ENCODE data around the gene PCK1. TPM values are rescaled to one million over a fixed set of nuclear protein-coding genes. Genes with fewer than 3 reads are reported as not detected.

Gene PCK1
- total RNA-seq, 1 experiment from 2014 or later, result 0.17 TPM

- ATAC-seq, result no peak
These were observed 38.4 kb upstream of the PCK1 start for GRCh38 chr20:57522380-57523140.

More at GRCh38 chr20:57522380-57523140, 38.4 kb upstream of the PCK1 start:
- TF ChIP-seq MLX (CRISPR knock-in tag; IDR thresholded peaks at IDR 0.05), result no peak
- TF ChIP-seq, protein P1, sequence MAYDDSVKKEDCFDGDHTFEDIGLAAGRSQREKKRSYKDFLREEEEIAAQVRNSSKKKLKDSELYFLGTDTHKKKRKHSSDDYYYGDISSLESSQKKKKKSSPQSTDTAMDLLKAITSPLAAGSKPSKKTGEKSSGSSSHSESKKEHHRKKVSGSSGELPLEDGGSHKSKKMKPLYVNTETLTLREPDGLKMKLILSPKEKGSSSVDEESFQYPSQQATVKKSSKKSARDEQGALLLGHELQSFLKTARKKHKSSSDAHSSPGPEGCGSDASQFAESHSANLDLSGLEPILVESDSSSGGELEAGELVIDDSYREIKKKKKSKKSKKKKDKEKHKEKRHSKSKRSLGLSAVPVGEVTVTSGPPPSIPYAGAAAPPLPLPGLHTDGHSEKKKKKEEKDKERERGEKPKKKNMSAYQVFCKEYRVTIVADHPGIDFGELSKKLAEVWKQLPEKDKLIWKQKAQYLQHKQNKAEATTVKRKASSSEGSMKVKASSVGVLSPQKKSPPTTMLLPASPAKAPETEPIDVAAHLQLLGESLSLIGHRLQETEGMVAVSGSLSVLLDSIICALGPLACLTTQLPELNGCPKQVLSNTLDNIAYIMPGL (CRISPR knock-in tag; IDR thresholded peaks at IDR 0.05), result no peak
- no peak for TF ChIP-seq GTF2I (CRISPR knock-in tag; conservative IDR thresholded peaks at IDR 0.05)
- no peak for TF ChIP-seq SMAD4 (CRISPR knock-in tag; IDR thresholded peaks at IDR 0.05)
- no peak for TF ChIP-seq ERG (CRISPR knock-in tag; IDR thresholded peaks at IDR 0.05)
- TF ChIP-seq, protein P2, sequence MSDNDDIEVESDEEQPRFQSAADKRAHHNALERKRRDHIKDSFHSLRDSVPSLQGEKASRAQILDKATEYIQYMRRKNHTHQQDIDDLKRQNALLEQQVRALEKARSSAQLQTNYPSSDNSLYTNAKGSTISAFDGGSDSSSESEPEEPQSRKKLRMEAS (CRISPR knock-in tag; IDR thresholded peaks at IDR 0.05), result no peak
- TF ChIP-seq PRDM15 (CRISPR knock-in tag; IDR thresholded peaks at IDR 0.05), result no peak
- TF ChIP-seq, protein P3, sequence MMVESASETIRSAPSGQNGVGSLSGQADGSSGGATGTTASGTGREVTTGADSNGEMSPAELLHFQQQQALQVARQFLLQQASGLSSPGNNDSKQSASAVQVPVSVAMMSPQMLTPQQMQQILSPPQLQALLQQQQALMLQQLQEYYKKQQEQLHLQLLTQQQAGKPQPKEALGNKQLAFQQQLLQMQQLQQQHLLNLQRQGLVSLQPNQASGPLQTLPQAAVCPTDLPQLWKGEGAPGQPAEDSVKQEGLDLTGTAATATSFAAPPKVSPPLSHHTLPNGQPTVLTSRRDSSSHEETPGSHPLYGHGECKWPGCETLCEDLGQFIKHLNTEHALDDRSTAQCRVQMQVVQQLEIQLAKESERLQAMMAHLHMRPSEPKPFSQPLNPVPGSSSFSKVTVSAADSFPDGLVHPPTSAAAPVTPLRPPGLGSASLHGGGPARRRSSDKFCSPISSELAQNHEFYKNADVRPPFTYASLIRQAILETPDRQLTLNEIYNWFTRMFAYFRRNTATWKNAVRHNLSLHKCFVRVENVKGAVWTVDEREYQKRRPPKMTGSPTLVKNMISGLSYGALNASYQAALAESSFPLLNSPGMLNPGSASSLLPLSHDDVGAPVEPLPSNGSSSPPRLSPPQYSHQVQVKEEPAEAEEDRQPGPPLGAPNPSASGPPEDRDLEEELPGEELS (CRISPR knock-in tag; IDR thresholded peaks at IDR 0.05), result no peak
- TF ChIP-seq ELF4 (CRISPR knock-in tag; IDR thresholded peaks at IDR 0.05; ENCODE audit: low read depth), result no peak
- no peak for TF ChIP-seq ATF3 (CRISPR knock-in tag; conservative IDR thresholded peaks at IDR 0.05)
- no peak for TF ChIP-seq ZBTB43 (CRISPR knock-in tag; IDR thresholded peaks at IDR 0.05)
- no peak for TF ChIP-seq USF2 (CRISPR knock-in tag; IDR thresholded peaks at IDR 0.05)
- no peak for TF ChIP-seq ZNF232 (CRISPR knock-in tag; IDR thresholded peaks at IDR 0.05)
- TF ChIP-seq, protein P4, sequence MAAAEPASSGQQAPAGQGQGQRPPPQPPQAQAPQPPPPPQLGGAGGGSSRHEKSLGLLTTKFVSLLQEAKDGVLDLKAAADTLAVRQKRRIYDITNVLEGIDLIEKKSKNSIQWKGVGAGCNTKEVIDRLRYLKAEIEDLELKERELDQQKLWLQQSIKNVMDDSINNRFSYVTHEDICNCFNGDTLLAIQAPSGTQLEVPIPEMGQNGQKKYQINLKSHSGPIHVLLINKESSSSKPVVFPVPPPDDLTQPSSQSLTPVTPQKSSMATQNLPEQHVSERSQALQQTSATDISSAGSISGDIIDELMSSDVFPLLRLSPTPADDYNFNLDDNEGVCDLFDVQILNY (CRISPR knock-in tag; IDR thresholded peaks at IDR 0.05), result no peak
- TF ChIP-seq GRHL2 (CRISPR knock-in tag; IDR thresholded peaks at IDR 0.05; ENCODE audit: insufficient replicate concordance, severe bottlenecking), result no peak
- no peak for TF ChIP-seq FOXJ3 (CRISPR knock-in tag; IDR thresholded peaks at IDR 0.05; ENCODE audit: borderline replicate concordance)
- no peak for TF ChIP-seq ZNF317 (CRISPR knock-in tag; IDR thresholded peaks at IDR 0.05; ENCODE audit: borderline replicate concordance, low read depth)
- TF ChIP-seq, protein P5, sequence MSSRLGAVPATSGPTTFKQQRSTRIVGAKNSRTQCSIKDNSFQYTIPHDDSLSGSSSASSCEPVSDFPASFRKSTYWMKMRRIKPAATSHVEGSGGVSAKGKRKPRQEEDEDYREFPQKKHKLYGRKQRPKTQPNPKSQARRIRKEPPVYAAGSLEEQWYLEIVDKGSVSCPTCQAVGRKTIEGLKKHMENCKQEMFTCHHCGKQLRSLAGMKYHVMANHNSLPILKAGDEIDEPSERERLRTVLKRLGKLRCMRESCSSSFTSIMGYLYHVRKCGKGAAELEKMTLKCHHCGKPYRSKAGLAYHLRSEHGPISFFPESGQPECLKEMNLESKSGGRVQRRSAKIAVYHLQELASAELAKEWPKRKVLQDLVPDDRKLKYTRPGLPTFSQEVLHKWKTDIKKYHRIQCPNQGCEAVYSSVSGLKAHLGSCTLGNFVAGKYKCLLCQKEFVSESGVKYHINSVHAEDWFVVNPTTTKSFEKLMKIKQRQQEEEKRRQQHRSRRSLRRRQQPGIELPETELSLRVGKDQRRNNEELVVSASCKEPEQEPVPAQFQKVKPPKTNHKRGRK (CRISPR knock-in tag; IDR thresholded peaks at IDR 0.05; ENCODE audit: borderline replicate concordance), result no peak
- Mint-ChIP-seq H3K36me3 (no peaks in the 10 kb centered on the region), H3K27ac (no peak overlapping the region), H3K27me3 (ENCODE audit: low read depth) (no peaks in the 10 kb centered on the region), H3K4me3 (no peak overlapping the region), H3K4me1 (peaks cover 24% of the 10 kb centered on the region), H3K9me3 (no peaks in the 10 kb centered on the region)
- ChIA-PET POLR2A (no interaction called here), CTCF (interaction anchor here (0.7 to 1.6 kb wide), 4 partner anchors 9 to 369 kb away, joined by 3 to 6 read pairs (median 4); no protein-coding TSS in a partner anchor)
- no peak for DNase-seq (ENCODE audit: low spot score)

Measured in WTC11 (cell line).